HTERT RPE-1 (cell line): ENCODE measurements around the gene PACRG.

Source experiments
- in situ Hi-C: fragments of 300-500 bp; cut with MboI; formaldehyde crosslinking; loops from 4 replicates; pipeline ENCODE4 v1.14.3; 2020; ENCODE audit warnings: low sequenced_read_pairs

The PACRG gene

GRCh38 chr6:162921510-162922040, 193.8 kb downstream of the PACRG start:
- in situ Hi-C loops = no loop called here

- in situ Hi-C loops = no loop called here
Observed at GRCh38 chr6:162922563-162923166, 194.9 kb downstream of the PACRG start.

GRCh38 chr6:162934844-162935243, 207.1 kb downstream of the PACRG start:
- in situ Hi-C loops = no loop called here

- in situ Hi-C loops = no loop called here
Observed at GRCh38 chr6:162940426-162940825, 212.7 kb downstream of the PACRG start.

GRCh38 chr6:162941128-162941527, 213.4 kb downstream of the PACRG start:
- in situ Hi-C loops = no loop called here

GRCh38 chr6:162942866-162943265, 215.1 kb downstream of the PACRG start:
- in situ Hi-C loops = no loop called here

GRCh38 chr6:162943369-162943768, 215.6 kb downstream of the PACRG start:
- in situ Hi-C loops = no loop called here

GRCh38 chr6:162951164-162951743, 223.5 kb downstream of the PACRG start:
- in situ Hi-C loops = no loop called here

GRCh38 chr6:162952423-162952822, 224.6 kb downstream of the PACRG start:
- in situ Hi-C loops = no loop called here

GRCh38 chr6:162957062-162957461, 229.3 kb downstream of the PACRG start:
- in situ Hi-C loops = no loop called here

GRCh38 chr6:162960679-162961457, 233.1 kb downstream of the PACRG start:
- in situ Hi-C loops = no loop called here

- in situ Hi-C loops = no loop called here
Observed at GRCh38 chr6:162962093-162962492, 234.3 kb downstream of the PACRG start.

GRCh38 chr6:162963861-162964260, 236.1 kb downstream of the PACRG start:
- in situ Hi-C loops = no loop called here

GRCh38 chr6:162964488-162965140, 236.8 kb downstream of the PACRG start:
- in situ Hi-C loops = no loop called here

GRCh38 chr6:162965366-162965765, 237.6 kb downstream of the PACRG start:
- in situ Hi-C loops = no loop called here

- in situ Hi-C loops = no loop called here
Observed at GRCh38 chr6:162970246-162970645, 242.5 kb downstream of the PACRG start.

GRCh38 chr6:162971356-162971755, 243.6 kb downstream of the PACRG start:
- in situ Hi-C loops = no loop called here

GRCh38 chr6:162973151-162973872, 245.5 kb downstream of the PACRG start:
- in situ Hi-C loops = no loop called here

GRCh38 chr6:162973980-162974379, 246.2 kb downstream of the PACRG start:
- in situ Hi-C loops = no loop called here

- in situ Hi-C loops = no loop called here
Observed at GRCh38 chr6:162974685-162975084, 246.9 kb downstream of the PACRG start.

- in situ Hi-C loops = no loop called here
Observed at GRCh38 chr6:162976141-162976540, 248.4 kb downstream of the PACRG start.
